Common myeloid progenitor, CD34-positive (primary cell): ENCODE results near the gene SLC15A3.

Source experiments
- CTCF ChIA-PET: fragments of 350-600 bp; sonication (Branson Sonifier 250); formaldehyde crosslinking; loops from one replicate; lab custom pipeline; 2021; ENCODE audit warnings: antibody characterized with exemption; lab: Charles Lee
- POLR2A ChIA-PET: fragments of 350-600 bp; sonication (Branson Sonifier 250); formaldehyde crosslinking; loops from one replicate; lab custom pipeline; 2021; ENCODE audit warnings: antibody characterized with exemption; lab: Charles Lee
- DNase-seq, 3 donors: peaks; one replicate each; pipeline versions ENCODE4 v3.0.0 to v3.0.0-alpha.2; 2013
- H3K27ac ChIP-seq, 2 experiments: 1 replicate in 1 of 2; 2 replicates in 1 of 2; pipeline ENCODE4 v1.7.0; 2013; ENCODE audit warnings: inconsistent platforms in 2 of 2, low read length in 2 of 2, mild to moderate bottlenecking in 2 of 2, low read depth in 1 of 2, moderate library complexity in 1 of 2; ENCODE audit not compliant: severe bottlenecking in 2 of 2, insufficient read depth in 1 of 2, poor library complexity in 1 of 2
- H3K27me3 ChIP-seq, 5 experiments: replicated peaks in 2 of 5; 1 replicate in 3 of 5; 2 replicates in 2 of 5; pipeline versions ENCODE4 v1.6.1 to v1.7.0; 2013; ENCODE audit warnings: low read length in 4 of 5, mild to moderate bottlenecking in 2 of 5, moderate library complexity in 2 of 5, inconsistent platforms in 1 of 5; ENCODE audit not compliant: insufficient read depth in 5 of 5, control insufficient read depth in 4 of 5
- H3K36me3 ChIP-seq, 4 experiments: 1 replicate in 2 of 4; 2 replicates in 2 of 4; pipeline versions ENCODE4 v1.6.1 to v1.7.0; 2013; ENCODE audit warnings: low read length in 3 of 4, control low read depth in 1 of 4, mild to moderate bottlenecking in 1 of 4; ENCODE audit not compliant: control insufficient read depth in 4 of 4, insufficient read depth in 4 of 4
- H3K4me1 ChIP-seq, 4 experiments: 1 replicate in 3 of 4; 2 replicates in 1 of 4; pipeline versions ENCODE4 v1.6.1 to v1.7.1; 2013; ENCODE audit warnings: low read length in 3 of 4, mild to moderate bottlenecking in 3 of 4, control low read depth in 1 of 4, inconsistent platforms in 1 of 4, moderate library complexity in 1 of 4; ENCODE audit not compliant: control insufficient read depth in 4 of 4, insufficient read depth in 4 of 4; ENCODE audit errors: control extremely low read depth in 1 of 4
- H3K4me3 ChIP-seq, 7 experiments: 1 replicate in 4 of 7; 2 replicates in 3 of 7; pipeline versions ENCODE4 v1.5.1 to v1.7.0; 2013; ENCODE audit warnings: mild to moderate bottlenecking in 7 of 7, low read length in 6 of 7, moderate library complexity in 6 of 7, inconsistent platforms in 2 of 7, low read depth in 2 of 7, control low read depth in 1 of 7; ENCODE audit not compliant: insufficient read depth in 4 of 7, control insufficient read depth in 1 of 7; ENCODE audit errors: extremely low read depth in 1 of 7
- H3K9me3 ChIP-seq, 5 experiments: 1 replicate in 4 of 5; 2 replicates in 1 of 5; pipeline versions ENCODE4 v1.6.1 to v1.7.1; 2013; ENCODE audit warnings: low read length in 4 of 5, mild to moderate bottlenecking in 2 of 5, inconsistent platforms in 1 of 5, low read depth in 1 of 5, moderate library complexity in 1 of 5; ENCODE audit not compliant: control insufficient read depth in 4 of 5, insufficient read depth in 2 of 5; ENCODE audit errors: control extremely low read depth in 1 of 5
- WGBS: methylation state at CpG from one replicate; pipeline ENCODE4 v1.1.5; 2013; ENCODE audit not compliant: insufficient coverage; 5-methylcytosine and 5-hydroxymethylcytosine counted together

Gene SLC15A3

GRCh38 chr11:60992842-60993409 is 41.0 kb upstream of the SLC15A3 start:
- Histone ChIP-seq H3K4me3 (no peak overlapping the region), H3K9me3 (no peaks in the 10 kb centered on the region), H3K4me1 (peaks cover 0 to 20% (median 2%) of the 10 kb centered on the region in 4 experiments), H3K27me3 (no peaks in the 10 kb centered on the region), H3K36me3 (no peaks in the 10 kb centered on the region), H3K27ac (no peak overlapping the region)
- 6% methylated on average over 2 of the region's 5 CpGs for WGBS
- DNase-seq = peak; percentile 35 to 78 (median 66)
- CTCF ChIA-PET = interaction anchor here (1.6 to 1.7 kb wide), 2 partner anchors 11 to 127 kb away, joined by 3 to 7 read pairs; no protein-coding TSS in a partner anchor
- POLR2A ChIA-PET = no interaction called here

DNA sequence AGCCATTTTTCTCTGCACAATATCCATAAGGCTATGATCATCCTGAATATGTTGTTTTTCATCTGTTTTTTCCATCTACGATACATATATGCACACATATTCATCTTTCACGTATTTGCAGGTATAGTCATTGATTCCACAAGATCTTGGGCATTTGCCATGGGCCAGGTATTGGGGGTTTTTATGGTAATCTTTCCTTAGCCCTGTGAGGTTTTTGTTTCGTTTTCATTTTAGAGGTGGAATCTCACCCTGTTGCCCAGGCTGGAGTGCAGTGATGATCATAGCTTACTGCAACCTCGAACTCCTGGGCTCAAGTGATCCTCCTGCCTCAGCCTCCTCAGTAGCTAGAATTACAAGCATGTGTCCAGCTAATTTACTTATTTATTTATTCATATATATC is 39.5 kb upstream of the SLC15A3 start:
- H3K4me3 ChIP-seq = no peak overlapping the region
- H3K27me3 ChIP-seq = no peaks in the 10 kb centered on the region
- H3K36me3 ChIP-seq = no peaks in the 10 kb centered on the region
- POLR2A ChIA-PET = no interaction called here
- CTCF ChIA-PET = interaction anchor here (0.8 to 1.6 kb wide), 3 partner anchors 21 to 128 kb away, joined by 3 read pairs; no protein-coding TSS in a partner anchor
- H3K4me1 ChIP-seq = peaks cover 0 to 20% (median 2%) of the 10 kb centered on the region in 4 experiments
- WGBS = 60% methylated on average over 1 of the region's 4 CpGs
- H3K27ac ChIP-seq = no peak overlapping the region
- no peaks in the 10 kb centered on the region for H3K9me3 ChIP-seq
- no peak for DNase-seq

DNA sequence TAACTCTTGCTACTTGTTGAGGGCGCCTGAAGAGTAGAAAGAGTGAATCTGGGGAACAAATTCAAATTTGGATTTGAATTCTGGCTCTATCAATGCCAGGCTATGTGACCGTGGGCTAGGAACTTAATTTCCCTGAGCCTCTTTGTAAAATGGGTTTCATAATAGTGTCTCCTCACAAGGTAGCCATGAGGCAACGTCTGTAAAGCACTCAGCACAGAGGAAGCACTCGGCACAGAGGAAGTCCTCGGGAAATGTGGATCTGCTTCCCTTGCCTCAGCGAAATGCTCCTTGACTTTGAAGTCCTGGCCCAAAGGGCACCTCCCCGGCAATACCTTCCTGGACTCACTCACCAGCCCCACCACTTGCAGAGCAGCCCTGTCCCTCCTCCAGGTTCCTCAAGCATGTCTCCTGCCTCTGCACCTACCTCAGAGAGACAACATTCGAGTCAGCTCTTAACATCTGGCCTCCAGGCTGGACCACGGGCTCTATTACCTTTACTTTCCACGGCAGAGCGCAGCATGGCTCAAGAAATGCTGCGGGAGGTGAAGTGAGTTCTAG is 37.2 kb upstream of the SLC15A3 start:
- WGBS = 74% methylated on average over 11 of the region's 12 CpGs
- Histone ChIP-seq H3K4me3 (no peak overlapping the region), H3K27me3 (no peaks in the 10 kb centered on the region), H3K9me3 (no peaks in the 10 kb centered on the region), H3K36me3 (no peaks in the 10 kb centered on the region), H3K4me1 (peaks cover 0 to 11% (median 0%) of the 10 kb centered on the region in 4 experiments), H3K27ac (no peak overlapping the region)
- ChIA-PET CTCF (no interaction called here), POLR2A (no interaction called here)
- DNase-seq = no peak

DNA sequence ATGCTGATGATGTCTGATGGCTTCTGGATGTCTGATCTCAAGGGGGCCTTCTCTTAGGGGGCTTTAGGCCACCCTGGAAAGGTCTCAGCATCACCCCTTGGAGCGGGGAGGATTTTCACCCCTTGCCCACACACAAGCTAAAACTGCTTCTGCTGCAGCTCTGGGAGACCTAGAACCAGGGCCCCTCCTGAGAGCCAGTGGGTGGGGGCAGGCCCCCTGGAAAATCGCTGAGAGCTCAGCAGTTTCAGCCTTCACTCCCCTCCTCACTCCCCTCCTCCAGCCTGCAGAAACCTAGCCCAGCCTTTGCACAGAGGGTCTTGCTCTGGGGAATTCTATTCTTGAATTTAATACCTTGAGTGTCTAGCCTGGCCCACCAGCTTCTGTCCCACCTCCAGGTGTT is 36.7 kb upstream of the SLC15A3 start:
- CTCF ChIA-PET = interaction anchor here (0.5 kb wide), 1 partner anchor 117 kb away, joined by 3 read pairs; no protein-coding TSS in a partner anchor
- H3K9me3 ChIP-seq = no peaks in the 10 kb centered on the region
- H3K4me1 ChIP-seq = peaks cover 0 to 9% (median 0%) of the 10 kb centered on the region in 4 experiments
- H3K36me3 ChIP-seq = no peaks in the 10 kb centered on the region
- H3K27ac ChIP-seq = no peak overlapping the region
- H3K4me3 ChIP-seq = no peak overlapping the region
- no peak for DNase-seq
- POLR2A ChIA-PET = no interaction called here
- H3K27me3 ChIP-seq = no peaks in the 10 kb centered on the region
- WGBS = 92% methylated on average over 2 of the region's 2 CpGs

GRCh38 chr11:60987577-60988277 is 35.8 kb upstream of the SLC15A3 start:
- H3K4me1 ChIP-seq = no peaks in the 10 kb centered on the region
- no peak for DNase-seq
- CTCF ChIA-PET = interaction anchor here (2.8 kb wide), 1 partner anchor 19 kb away, joined by 12 read pairs; no protein-coding TSS in a partner anchor

GRCh38 chr11:60985991-60986915 is 34.3 kb upstream of the SLC15A3 start:
- Histone ChIP-seq H3K27ac (peak overlapping the region in 1 of 2 experiments; percentile 2), H3K36me3 (no peaks in the 10 kb centered on the region), H3K4me1 (no peaks in the 10 kb centered on the region), H3K27me3 (no peaks in the 10 kb centered on the region), H3K4me3 (no peak overlapping the region), H3K9me3 (no peaks in the 10 kb centered on the region)
- ChIA-PET CTCF (interaction anchor here (2.8 kb wide), 1 partner anchor 17 kb away, joined by 12 read pairs; no protein-coding TSS in a partner anchor), POLR2A (no interaction called here)
- peak in 1 of 3 donors; percentile 30 for DNase-seq
- WGBS = 92% methylated on average over 11 of the region's 17 CpGs

More at GRCh38 chr11:60987577-60988277, 35.8 kb upstream of the SLC15A3 start:
- Histone ChIP-seq H3K4me3 (no peak overlapping the region), H3K9me3 (no peaks in the 10 kb centered on the region), H3K27ac (no peak overlapping the region), H3K36me3 (no peaks in the 10 kb centered on the region), H3K27me3 (no peaks in the 10 kb centered on the region)
- POLR2A ChIA-PET = no interaction called here
- 99% methylated on average over 7 of the region's 9 CpGs for WGBS
